ENCODE measurements around the gene ASTN2.

The ASTN2 gene

DNA sequence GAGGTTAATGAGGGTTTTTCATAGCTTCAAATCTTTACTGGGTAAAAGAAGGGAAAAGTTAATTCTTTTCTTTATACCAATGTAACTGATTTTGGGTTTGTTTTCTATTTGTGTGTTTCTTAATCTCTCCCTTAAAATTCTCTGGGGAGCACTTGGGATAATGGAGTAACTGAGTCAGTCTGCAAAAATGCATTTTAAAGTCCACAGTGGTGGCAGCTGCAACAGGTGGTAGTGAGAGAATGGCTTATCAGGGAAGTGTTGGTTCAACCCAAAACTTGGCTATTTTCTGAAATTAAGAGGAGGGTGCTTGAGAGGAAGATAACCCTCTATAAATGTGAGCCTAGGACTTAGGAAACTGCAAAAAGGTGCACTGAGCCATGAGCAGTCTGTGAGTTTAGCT, 39.9 kb upstream of the ASTN2 start:
- DNase-seq (ENCODE audit: low spot score): no peak
- in situ Hi-C loops (cut with MboI; ENCODE audit: low pct_unique_long_range_greater_than_20kb, low sequenced_read_pairs, unreplicated experiment): no loop called here
- TF ChIP-seq, protein P1, sequence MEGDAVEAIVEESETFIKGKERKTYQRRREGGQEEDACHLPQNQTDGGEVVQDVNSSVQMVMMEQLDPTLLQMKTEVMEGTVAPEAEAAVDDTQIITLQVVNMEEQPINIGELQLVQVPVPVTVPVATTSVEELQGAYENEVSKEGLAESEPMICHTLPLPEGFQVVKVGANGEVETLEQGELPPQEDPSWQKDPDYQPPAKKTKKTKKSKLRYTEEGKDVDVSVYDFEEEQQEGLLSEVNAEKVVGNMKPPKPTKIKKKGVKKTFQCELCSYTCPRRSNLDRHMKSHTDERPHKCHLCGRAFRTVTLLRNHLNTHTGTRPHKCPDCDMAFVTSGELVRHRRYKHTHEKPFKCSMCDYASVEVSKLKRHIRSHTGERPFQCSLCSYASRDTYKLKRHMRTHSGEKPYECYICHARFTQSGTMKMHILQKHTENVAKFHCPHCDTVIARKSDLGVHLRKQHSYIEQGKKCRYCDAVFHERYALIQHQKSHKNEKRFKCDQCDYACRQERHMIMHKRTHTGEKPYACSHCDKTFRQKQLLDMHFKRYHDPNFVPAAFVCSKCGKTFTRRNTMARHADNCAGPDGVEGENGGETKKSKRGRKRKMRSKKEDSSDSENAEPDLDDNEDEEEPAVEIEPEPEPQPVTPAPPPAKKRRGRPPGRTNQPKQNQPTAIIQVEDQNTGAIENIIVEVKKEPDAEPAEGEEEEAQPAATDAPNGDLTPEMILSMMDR (IDR thresholded peaks at IDR 0.05; ENCODE audit: extremely low read depth, insufficient read depth, missing control alignments): no peak

DNA sequence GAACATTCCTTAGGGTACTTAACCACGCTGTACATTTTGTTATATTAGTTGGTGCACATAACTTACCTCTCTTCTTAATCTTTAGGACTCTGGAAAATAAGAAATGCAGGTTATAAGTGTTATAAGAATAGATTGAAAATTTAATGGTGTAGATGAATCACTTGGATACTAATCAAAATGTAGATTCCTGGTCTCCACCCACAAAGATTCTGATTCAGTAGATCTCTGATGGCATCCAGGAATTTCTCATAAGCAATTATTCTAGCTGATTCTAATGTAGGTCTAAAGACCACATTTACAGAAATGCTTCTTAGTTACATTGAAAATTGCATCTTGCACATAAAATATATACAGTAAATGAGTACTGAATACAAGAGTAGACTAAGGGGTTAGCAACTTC, 38.9 kb upstream of the ASTN2 start:
- TF ChIP-seq, protein P1 (IDR thresholded peaks at IDR 0.05; ENCODE audit: extremely low read depth, insufficient read depth, missing control alignments): no peak
- no peak for DNase-seq (ENCODE audit: low spot score)
- in situ Hi-C loops (cut with MboI; ENCODE audit: low pct_unique_long_range_greater_than_20kb, low sequenced_read_pairs, unreplicated experiment): no loop called here

DNA sequence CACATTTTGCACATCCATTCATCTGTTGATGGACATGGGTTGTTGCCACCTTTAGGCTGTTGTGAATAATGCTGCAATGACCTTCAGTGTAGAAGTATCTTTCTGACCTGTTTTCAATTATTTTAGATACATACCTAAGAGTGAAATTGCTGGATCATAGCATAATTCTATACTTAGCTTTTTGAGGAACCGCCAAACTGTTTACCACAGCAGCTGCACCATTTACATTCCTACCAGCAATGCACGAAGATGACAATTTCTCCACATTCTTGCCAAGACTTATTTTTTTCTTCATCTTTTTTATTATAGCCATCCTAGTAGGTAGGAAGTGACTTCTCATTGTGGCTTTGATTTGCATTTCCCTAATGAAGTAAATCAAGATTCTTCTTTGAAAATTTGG, 36.5 kb upstream of the ASTN2 start:
- in situ Hi-C loops (cut with MboI; ENCODE audit: low pct_unique_long_range_greater_than_20kb, low sequenced_read_pairs, unreplicated experiment): no loop called here
- TF ChIP-seq, protein P1 (IDR thresholded peaks at IDR 0.05; ENCODE audit: extremely low read depth, insufficient read depth, missing control alignments): no peak
- DNase-seq (ENCODE audit: low spot score): no peak

DNA sequence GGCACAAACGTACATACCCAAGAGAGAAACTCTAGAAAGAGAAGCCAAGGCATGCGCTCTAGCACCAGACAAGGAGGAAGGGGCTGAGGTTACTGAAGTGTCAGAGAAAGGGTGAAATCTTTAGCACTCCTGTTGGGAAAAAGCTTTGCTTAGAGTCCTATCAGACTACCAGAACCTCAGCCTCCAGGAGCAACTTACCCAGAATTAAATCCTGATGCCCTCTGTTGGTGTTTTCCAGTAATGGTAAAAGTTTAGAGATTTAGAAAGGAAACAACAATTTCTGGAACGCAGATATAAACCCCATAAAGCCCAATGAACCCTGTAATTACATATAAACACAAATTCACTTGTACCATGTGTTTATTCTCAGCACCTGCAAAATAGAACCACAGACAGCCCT, 33.2 kb upstream of the ASTN2 start:
- TF ChIP-seq, protein P1 (IDR thresholded peaks at IDR 0.05; ENCODE audit: extremely low read depth, insufficient read depth, missing control alignments): no peak
- in situ Hi-C loops (cut with MboI; ENCODE audit: low pct_unique_long_range_greater_than_20kb, low sequenced_read_pairs, unreplicated experiment): no loop called here
- DNase-seq (ENCODE audit: low spot score): no peak

DNA sequence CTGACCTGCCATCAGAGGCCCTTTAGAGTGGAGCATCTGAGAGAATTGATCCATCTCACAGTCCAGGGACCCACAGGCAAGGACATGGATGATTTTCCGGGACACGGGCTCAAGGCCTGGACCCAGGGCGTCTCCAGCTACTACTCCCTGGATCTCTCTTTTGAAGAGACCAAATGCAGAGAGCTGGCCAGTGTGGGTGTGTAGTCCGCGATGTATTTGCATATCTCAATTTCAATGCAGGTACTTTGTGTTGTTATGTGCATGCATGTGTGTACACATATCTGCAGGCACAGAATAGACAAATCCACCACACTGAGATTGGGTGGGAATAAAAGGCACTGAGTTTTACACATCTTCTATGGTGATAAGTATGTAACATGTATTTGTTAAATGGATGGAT, 30.8 kb upstream of the ASTN2 start:
- TF ChIP-seq, protein P1 (IDR thresholded peaks at IDR 0.05; ENCODE audit: extremely low read depth, insufficient read depth, missing control alignments): no peak
- DNase-seq (ENCODE audit: low spot score): no peak
- in situ Hi-C loops (cut with MboI; ENCODE audit: low pct_unique_long_range_greater_than_20kb, low sequenced_read_pairs, unreplicated experiment): no loop called here

DNA sequence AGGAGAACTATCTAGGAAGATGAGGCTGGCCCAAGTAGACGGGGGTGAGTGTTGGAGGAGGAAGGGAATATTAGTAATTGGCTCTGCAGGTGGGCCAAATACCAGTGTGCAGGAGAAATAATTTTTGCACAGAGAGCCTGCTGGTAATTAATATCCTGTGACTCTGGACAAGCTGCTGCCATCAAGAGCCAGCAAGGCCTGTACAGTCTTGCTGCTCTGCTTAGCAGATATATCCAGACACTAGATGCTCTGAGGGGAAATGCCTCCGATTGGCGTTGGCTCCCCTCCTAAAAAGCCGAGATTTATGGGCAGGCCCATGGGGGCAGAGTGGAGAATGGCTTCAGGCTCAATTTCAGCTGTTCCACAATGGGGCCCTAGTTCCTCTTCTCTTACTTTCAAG, 29.6 kb upstream of the ASTN2 start:
- no peak for DNase-seq (ENCODE audit: low spot score)
- in situ Hi-C loops (cut with MboI; ENCODE audit: low pct_unique_long_range_greater_than_20kb, low sequenced_read_pairs, unreplicated experiment): no loop called here
- TF ChIP-seq, protein P1 (IDR thresholded peaks at IDR 0.05; ENCODE audit: extremely low read depth, insufficient read depth, missing control alignments): no peak

DNA sequence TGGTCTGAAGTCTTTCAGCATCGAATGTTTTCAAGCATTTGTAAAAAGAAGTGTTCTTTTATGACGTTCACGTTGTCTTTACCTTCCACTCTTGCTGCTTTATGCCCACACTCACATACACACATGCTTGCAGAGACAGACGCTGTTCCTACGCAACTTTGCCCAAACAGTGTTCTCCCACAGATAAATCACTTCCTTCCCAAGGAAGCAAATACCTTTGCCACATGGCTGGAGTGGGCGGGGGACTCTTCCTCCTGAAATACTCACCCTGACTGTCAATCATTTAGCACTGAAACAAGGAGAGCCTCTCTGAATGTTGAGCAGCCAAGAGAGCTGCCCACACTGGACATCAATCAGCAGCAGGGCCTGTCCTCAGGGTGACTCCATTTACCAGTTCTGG, 22.4 kb upstream of the ASTN2 start:
- no peak for DNase-seq (ENCODE audit: low spot score)
- TF ChIP-seq, protein P1 (IDR thresholded peaks at IDR 0.05; ENCODE audit: extremely low read depth, insufficient read depth, missing control alignments): no peak
- in situ Hi-C loops (cut with MboI; ENCODE audit: low pct_unique_long_range_greater_than_20kb, low sequenced_read_pairs, unreplicated experiment): no loop called here

Measured in GM13977 (cell line).